GM11168 (cell line): ENCODE results near the gene PCYT1A.
"Not testable (repeated sequence)": the region's sequence is repeated elsewhere in the genome, so short reads cannot be mapped to it uniquely, and the experiment has no call there.

Source experiments
- in situ Hi-C: fragments of 300-500 bp; cut with MboI; formaldehyde crosslinking; loops from one replicate; pipeline ENCODE4 v1.12.0; 2022; ENCODE audit warnings: low sequenced_read_pairs; ENCODE audit not compliant: unreplicated experiment

Gene PCYT1A

GRCh38 chr3:196292286-196292923 lies 4.9 kb upstream of the PCYT1A start:
- in situ Hi-C loops, result no loop called here

- in situ Hi-C loops, result no loop called here
Observed at GRCh38 chr3:196288141-196288460, 575 bp upstream of the PCYT1A start.

GRCh38 chr3:196287090-196287439 lies 461 bp downstream of the PCYT1A start:
- in situ Hi-C loops, result no loop called here

- in situ Hi-C loops, result no loop called here
Observed at GRCh38 chr3:196284396-196284795, 3.1 kb downstream of the PCYT1A start.

- in situ Hi-C loops, result no loop called here
Observed at GRCh38 chr3:196281962-196282361, 5.6 kb downstream of the PCYT1A start.

- in situ Hi-C loops, result no loop called here
Observed at GRCh38 chr3:196280689-196281440, 6.7 kb downstream of the PCYT1A start.

- in situ Hi-C loops, result no loop called here
Observed at GRCh38 chr3:196275126-196275525, 12.4 kb downstream of the PCYT1A start.

- in situ Hi-C loops, result no loop called here
Observed at GRCh38 chr3:196274585-196274984, 12.9 kb downstream of the PCYT1A start.

- in situ Hi-C loops, result no loop called here
Observed at GRCh38 chr3:196273655-196274054, 13.9 kb downstream of the PCYT1A start.

- in situ Hi-C loops, result no loop called here
Observed at GRCh38 chr3:196272826-196273225, 14.7 kb downstream of the PCYT1A start.

- in situ Hi-C loops, result no loop called here
Observed at GRCh38 chr3:196270499-196270898, 17.0 kb downstream of the PCYT1A start.

GRCh38 chr3:196268284-196269163 lies 19.0 kb downstream of the PCYT1A start:
- in situ Hi-C loops, result no loop called here

GRCh38 chr3:196263819-196264218 lies 23.7 kb downstream of the PCYT1A start:
- in situ Hi-C loops, result no loop called here

- in situ Hi-C loops, result no loop called here
Observed at GRCh38 chr3:196260784-196261183, 26.7 kb downstream of the PCYT1A start.

- in situ Hi-C loops, result loop anchor here (10.0 kb wide), 1 partner anchor 199 kb away; no protein-coding TSS in a partner anchor
Observed at GRCh38 chr3:196255776-196256175, 31.8 kb downstream of the PCYT1A start.

GRCh38 chr3:196254376-196255283 lies 32.9 kb downstream of the PCYT1A start:
- in situ Hi-C loops, result loop anchor here (10.0 kb wide), 1 partner anchor 200 kb away; no protein-coding TSS in a partner anchor

GRCh38 chr3:196251918-196252317 lies 35.6 kb downstream of the PCYT1A start:
- in situ Hi-C loops, result loop anchor here (10.0 kb wide), 1 partner anchor 203 kb away; no protein-coding TSS in a partner anchor

- in situ Hi-C loops, result no loop called here
Observed at GRCh38 chr3:196246612-196247308, 40.8 kb downstream of the PCYT1A start.

GRCh38 chr3:196244166-196244565 lies 43.4 kb downstream of the PCYT1A start:
- in situ Hi-C loops, result not testable (repeated sequence)
